Hematopoietic multipotent progenitor cell treated with erythropoietin and hydrocortisone succinate and interleukin-3 and kit ligand, for 4 days (in vitro differentiated cells): ENCODE measurements around the gene ELAC2.

ENCODE experiments used
- DNase-seq: peaks from one replicate; pipeline ENCODE4 v3.0.0-alpha.2; 2015

Gene ELAC2

DNA sequence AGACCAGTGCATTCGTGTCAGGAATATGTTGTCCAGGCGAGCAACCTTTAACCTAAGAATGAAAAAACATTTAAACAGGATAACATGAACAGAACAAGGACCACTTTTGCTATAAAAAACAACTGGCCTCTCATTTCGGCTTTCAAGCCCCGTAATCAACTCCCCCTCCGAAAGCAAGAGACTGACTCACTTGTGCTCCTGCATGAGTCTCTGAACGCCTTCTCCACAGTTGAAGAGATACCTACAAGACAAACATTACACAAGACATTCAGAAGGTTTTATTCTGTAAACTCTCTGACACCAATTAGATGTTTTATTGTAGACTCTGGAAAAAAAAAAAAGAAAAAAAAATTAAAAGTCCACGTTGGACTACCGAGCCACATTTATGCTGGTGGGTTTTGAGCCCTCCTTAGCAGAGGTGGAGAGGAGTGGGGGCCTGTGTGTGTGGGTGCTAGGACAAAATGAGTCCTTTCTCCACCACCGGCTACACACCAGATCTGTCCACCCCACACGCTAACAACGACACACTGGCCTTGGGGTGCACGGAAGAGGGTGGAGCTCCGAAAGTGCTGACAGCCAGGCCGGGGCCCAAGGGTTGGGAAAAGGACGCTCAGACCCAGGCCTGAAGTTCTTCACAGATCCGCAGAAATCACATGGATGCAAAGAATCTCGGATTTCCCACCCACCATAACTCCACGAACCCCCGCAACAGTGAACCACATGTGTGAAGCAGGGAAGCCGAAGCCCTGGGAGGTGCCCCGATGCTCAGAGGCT, 759 bp downstream of the ELAC2 start:
- DNase-seq = peak; percentile 70

DNA sequence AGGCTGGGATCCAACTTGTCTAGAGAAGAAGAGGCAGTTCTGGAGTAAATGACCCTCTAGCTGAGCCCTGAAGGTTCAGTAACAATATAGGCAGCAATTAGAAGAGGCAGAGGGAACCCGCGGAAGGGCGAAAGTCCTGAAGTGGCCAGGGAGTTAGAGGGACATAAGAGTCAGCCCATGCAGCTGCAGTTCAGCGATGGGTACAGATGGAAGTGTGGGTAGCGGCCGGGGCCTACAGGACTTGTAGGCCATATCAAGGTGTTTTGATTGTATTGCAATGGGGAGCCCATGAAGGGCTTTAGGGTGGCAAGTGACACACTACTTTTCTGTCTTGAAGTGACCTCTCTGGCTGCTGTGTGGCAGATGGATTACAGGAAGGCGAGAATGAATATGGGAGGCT, 3.0 kb downstream of the ELAC2 start:
- DNase-seq = no peak

DNA sequence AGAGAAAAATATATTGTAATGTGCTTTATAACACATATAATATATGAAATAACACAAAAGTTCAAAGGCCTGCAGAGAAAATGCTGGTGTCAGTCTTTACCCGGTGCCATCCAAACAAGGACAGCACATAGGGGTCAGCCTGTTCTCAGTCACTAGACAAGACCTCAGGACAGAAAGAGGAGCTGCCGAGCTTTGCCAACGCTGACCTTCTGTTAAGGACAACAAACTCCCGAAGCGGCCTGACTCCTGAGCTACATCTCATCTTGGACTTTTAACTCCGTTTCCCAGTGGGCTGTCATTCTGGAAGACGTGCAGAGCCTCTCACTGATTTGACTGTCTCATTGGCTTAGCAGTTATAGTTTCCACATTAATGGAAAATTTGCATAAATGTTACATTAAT, 6.9 kb downstream of the ELAC2 start:
- DNase-seq = no peak

DNA sequence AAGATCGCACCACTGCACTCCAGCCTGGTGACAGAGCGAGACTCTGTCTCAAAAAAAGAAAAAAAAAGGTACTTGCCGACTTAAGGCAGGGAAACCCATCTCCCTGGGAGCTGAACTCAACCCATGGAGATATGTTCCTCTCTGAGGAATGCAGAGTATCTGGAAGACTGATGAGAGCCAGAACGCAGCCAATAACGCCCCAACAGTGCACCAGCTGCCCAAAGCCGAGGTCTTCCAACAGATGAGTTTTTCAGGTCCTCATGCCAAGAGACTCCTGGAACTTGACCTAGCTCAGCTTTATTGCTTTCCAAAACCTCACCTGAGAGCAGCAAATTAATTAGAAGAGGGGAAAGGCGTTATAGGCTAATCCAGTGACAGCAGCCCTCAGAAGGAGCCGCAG, 9.4 kb downstream of the ELAC2 start:
- no peak for DNase-seq

DNA sequence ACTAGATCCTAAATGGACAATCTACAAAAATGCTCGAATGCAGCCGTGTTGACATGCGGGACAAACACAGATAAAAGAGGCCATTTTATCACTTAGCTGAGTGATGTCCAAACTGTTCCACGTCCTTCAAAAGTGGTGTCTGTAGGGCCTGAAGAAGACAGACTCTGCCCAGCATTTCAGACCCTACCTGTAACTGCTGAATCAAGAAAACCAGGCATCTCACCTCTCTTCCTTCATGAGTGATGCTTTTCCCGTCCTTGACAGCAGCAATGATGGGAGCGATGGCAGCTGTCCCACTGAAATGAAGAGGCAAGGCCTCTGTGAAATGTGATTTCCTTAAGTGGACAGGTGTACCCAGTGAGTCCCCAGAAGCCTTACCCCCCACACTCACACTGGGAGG, 12.3 kb downstream of the ELAC2 start:
- DNase-seq = no peak

DNA sequence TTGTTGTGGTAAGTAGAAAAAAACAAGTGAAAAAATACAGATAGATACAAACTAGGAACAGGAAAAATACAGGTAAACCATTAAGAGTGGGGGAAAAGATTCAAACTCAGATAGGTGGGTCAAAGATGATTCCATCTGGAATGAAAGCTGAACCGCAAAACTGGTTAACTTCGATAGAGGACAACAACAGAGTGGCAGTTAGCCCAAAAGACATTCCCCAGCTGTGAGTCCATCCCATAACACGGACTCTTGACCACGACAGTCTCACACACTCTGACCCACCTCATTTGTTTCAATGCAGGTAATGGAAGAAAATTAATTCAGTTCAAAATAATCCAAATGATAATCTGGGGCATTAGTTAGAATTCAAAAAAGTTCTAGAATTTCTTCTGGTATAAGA, 13.5 kb downstream of the ELAC2 start:
- DNase-seq = no peak

DNA sequence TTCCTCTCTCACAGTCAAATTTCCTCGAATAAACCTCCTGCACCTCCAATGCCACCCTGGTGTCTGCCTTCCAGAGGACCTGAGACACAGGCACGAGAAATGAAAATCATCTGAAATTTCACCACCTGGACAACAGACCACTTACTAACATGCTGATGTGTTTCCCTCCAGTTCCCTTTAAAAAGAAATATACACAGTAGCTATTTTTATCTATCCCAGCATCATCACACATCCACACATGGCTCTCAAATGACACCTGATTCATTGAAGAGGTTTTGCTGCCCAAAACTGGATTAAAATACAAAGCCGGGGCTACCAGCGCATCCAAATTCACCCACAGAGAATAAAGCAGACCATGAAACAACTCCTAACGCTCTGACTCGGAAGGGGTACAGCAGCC, 13.9 kb downstream of the ELAC2 start:
- no peak for DNase-seq

DNA sequence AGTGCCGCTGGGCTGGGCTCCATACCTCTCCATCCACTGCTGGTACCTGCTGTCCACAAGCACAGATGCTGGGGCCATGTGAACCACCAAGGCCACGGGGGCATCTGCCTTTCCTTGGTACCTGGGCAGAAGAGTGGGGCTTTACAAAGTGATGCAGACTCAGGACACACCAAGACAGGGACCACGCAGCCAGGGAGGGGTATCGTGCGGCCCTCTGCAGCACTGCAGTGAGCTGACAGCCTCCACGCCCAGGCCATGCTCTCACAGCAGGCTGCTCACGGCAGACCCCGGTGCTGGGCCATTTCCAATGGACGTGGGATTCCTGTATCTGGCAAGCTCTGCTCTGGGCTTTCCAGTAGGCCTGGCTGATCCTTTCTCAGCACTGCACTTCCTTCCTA, 14.4 kb downstream of the ELAC2 start:
- DNase-seq = no peak

DNA sequence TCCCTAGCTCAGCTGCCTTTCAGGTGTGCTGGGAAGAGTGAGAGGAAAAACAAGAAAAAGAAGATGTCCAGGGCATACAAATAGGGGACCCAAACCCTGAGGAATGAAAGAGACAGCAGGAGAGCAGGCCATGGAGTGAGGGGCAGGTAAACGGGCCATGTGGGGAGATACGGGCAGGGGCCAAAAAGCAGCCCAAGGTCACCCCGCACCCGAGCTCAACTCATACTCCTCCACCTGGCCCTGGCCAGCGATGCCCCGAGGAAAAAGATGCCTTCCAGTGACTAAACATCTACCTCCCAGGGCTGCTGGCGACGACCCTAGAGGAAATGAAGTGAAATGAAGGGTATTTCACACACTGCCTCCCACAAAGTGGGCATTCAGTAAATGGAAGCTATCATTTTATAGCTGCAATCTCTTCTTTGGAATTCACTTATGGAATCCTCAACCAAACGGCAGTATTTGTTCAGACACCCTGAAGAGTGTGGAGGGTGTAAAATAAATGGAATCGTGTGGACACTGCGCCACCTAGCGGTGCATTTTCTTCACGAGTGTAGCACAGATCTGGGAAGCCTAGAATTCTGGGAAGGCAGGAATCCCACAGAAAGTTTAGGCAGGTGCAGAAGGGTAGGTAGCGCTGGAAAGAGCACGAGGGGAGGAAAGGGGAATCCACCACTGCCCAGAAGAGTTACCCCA, 14.9 kb downstream of the ELAC2 start:
- peak; percentile 63 for DNase-seq

DNA sequence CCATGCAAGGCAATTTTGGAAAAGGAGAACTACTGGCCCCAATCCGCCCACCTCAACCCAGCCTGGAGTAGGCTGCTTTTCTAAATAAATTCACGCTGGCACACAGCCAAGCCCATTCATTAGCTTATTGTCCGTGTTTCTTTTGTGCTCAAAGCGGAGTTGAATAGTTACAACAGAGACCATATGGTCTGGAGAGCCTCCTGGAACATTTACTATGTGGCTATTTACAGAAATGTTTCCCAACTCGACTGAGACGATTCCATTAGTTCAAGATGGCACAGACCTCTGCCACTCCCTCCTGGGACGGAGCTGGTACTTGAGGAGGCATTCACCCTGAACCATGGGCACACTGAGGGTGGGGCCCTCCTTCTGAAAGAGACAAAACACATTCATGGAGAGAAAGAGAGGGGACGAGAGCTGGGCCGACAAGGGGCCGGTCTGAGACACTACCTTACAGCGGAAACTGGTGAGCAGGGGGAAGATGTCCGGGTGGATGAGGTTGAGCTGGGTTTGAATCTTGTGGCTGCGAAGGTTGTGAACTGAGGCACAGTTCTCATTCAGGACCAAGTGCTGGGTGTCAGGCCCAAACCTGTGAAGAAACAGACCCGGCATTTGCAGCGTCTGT, 15.7 kb downstream of the ELAC2 start:
- DNase-seq = no peak

DNA sequence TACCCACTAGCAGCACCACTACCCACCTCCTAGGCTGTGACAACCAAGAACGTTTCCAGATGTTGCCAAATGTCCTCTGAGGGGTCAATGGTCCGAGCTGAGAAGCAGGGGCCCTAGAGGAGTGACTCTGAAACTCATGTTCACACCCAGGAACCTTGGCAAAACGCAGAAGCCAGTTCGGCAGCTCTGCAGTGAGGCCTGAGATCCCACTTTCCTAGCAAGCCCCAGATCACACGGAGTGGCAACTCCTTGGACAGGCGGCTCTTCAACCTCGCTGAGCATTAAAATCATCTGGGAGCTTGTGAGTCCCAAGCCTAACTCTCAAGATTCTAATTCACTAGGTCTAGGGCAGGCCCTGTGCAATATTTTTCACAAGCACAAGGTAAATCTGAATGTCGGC, 17.3 kb downstream of the ELAC2 start:
- DNase-seq = no peak

DNA sequence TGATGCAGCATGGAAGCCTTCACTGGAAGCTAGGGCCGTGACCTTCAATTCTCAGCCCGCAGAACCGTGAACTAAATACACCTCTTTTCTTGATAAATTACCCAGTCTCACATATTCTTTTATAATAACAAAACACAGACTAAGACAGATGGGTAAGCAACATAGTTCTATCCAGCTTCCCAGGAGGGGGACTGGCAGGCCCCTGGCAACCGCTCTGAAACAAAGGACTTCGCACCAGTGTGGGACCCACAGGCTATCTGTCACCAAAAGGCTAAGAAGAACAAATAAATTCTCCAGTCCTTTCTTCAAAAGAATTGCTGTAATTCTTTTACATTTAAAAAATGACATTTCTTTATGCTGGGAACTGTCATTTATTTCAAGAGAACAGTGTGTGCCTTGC, 19.0 kb downstream of the ELAC2 start:
- no peak for DNase-seq

DNA sequence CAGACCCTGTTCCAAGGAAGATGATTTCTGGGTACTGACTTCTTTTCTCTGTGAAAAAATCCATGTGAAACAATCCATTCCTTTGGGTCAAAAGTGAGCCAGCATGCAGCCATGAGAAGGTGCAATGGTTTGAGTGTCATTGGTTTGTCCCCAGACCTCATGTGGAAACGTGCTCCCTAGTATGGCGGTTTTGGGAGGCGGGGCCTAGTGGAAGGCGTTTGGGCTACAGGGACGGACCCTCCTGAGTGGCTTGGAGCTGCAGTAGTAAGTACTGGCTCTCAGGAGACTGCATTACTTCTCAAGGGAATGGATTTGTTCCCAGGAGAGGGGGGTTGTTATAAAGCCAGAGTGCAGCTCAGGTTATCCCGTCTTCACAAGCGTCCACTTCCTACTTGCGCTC, 19.4 kb downstream of the ELAC2 start:
- no peak for DNase-seq

DNA sequence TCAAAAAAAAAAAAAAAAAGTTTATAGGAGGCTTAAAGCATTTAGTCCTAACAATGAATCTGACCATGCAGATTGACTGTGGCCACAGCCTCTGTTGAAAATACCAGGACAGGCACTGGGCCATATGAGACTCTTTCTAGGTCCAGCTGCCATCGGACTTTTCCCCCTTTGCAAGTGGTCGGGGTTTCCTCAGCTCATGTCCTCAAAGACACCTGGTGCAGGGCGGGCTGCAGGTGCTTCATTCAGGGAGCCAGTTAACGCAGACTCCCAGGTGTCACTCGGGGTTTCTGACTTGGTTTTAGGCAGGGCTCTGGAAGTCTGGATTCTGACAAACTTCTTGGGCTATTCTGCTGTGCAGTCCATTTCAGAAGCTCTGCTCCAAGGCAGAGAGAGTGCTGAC, 20.9 kb downstream of the ELAC2 start:
- no peak for DNase-seq

DNA sequence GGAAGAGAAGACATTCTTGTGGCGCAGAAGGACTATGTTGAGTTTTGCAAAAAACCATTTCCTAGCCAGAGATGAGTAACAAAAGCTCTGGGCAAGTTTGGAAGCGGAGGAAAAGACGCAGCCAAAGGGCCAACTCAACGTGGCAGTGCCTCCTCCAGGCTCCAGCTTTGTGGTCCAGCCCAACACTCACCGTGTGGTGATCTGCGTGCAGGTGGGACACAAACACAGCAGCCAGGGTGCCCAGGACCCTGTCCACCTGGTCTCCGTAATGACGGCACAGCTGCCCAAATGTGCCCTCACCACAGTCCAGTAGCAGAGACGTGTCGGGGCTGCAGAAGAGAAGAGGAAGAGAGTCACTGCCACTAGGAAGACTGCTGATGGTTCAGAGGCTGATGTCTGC, 21.5 kb downstream of the ELAC2 start:
- no peak for DNase-seq

DNA sequence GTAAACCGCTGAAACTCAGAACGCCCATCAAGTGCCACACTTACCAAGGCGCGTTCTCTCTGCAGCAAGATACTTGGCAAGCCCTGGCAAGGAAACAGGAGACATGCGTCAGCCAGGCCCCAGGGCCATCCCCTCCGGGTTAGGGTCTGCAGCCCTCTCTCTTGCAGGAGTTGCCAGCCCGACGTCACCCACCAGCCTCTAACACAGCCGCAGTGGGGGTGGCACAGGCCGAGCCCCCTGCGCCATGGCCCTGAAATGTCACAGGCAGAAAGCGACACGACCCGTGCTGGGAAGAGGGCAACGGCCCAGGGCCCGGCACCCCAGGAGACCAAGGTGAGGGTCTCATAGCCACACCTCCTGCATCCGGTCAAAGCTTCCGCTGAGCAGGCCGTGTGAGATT, 21.9 kb downstream of the ELAC2 start:
- no peak for DNase-seq

DNA sequence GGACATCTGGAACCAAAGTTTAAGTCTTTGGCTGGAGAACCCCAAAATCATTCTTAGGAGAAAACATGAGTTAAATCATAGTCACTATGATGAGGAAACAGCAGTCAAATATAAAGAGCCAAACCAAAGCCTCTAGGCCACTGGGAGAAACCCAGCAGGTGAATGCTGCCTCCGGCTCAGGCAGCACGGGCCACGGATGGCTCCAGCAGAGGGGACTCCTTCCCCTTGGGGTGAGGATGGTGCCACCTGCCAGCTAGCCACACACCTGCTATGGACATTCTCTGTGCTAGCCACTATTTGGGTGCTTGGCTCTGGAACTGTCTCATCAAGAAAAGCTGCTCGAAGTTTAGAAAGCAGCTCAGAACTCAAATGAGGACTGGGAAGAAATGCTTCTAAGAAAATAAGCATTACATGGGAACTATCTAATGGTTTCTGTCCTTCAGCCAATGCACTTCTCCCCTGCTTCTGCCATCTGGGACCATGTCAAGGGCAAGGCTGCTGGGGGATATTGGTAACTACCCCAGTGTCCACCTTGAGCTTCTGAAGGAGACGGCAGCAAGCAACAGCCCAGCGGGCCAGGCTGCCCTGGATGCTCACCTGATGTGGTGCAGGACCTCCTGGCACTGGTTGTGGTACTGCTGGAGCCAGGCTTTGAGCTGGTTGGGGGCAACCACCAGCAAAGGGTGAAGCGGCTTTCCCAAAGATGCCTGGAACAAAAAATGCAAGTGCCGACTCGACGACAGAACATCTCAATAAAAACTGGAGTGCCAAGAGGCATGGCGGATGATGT, 22.5 kb downstream of the ELAC2 start:
- DNase-seq = no peak

DNA sequence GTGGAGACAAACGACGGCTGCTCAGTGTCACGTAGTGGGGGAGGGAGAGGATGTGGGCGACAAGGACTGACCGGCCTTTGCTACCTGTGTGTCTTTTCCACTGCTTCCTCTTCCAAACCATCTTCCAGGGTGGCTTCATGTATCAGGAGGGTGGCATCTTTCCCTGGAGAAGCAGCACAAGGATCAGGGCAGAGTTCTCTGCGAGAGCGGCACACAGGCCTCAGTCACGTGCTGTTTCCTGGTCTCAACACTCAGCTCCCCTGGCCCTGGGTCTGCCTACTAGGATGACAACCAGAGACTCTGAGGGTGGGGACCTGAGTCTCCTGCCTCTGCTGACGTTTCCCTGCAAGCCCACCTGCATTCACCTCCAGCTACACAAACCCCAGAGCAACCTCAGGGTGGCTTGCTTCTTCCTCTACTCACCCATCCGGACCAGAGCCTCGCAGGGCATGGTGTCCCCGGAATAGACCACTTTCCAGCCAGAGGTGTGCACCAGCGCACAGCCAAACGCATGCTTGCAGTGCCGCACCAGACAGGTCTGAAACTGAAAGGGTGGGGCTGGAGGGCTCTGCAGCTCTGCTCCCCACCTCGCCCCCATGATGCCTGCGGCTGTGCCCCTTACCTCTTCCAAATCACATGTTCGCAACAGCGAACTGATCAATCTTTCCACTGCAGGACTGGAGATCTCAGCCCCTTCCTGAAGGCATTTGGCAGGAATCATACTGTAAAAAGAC, 23.3 kb downstream of the ELAC2 start:
- no peak for DNase-seq

DNA sequence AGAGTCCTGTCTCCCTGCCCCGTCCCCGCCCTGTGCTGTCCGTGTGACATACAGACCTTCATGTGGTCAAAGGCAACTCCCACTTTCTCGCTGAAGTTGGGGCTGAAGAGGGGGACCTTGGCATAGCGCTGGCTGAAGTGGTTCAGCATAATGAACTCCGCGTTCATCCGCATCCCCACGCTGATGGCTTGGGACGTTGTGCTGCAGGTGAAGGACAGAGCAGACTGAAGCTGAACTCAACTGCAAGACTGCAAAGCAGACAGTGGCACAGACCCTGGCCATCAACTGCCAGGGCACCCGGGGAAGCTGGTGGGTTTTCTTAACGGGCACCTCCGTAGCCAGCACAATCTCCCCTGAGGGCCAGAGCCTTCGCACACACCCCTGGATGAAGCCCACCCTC, 24.2 kb downstream of the ELAC2 start:
- DNase-seq = no peak

DNA sequence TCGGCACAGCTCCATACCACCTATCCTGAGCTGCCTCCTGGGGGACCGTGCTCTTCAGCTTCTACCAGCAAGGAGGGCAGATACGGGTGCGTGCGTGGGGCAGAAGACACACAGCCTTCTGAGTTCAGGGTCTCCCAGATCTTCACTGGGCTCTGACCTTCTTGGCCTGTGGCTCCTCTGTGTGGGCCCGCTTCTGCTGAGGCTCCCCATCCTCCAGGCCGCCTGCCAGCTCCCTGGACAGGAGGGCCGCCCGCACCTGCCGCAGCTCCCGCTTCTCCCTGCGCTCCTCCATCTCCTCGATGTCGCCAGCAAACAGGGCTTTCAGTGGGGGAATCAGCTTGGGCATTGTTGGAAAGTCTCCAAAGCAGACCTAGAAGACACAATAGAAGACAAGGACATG, 25.2 kb downstream of the ELAC2 start:
- DNase-seq = no peak

DNA sequence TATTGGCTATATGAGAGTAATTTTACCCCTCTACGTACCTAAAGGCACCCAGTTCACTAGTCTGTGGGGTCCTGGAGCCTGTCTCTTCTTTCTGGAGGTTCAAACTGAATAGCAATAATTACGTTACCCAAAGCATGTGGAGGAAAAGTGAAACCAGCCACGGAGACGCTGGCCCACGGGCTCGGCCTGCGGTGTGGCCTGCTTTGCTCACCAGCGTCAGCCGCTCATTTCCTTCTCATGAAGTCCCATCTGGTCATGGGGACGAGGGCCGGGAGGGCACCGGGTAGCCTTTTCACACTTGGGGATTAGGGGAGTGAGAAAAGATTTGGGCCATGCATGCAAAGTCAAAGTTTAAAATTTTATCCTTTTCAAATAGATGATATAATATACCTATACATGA, 26.9 kb downstream of the ELAC2 start:
- DNase-seq = no peak

DNA sequence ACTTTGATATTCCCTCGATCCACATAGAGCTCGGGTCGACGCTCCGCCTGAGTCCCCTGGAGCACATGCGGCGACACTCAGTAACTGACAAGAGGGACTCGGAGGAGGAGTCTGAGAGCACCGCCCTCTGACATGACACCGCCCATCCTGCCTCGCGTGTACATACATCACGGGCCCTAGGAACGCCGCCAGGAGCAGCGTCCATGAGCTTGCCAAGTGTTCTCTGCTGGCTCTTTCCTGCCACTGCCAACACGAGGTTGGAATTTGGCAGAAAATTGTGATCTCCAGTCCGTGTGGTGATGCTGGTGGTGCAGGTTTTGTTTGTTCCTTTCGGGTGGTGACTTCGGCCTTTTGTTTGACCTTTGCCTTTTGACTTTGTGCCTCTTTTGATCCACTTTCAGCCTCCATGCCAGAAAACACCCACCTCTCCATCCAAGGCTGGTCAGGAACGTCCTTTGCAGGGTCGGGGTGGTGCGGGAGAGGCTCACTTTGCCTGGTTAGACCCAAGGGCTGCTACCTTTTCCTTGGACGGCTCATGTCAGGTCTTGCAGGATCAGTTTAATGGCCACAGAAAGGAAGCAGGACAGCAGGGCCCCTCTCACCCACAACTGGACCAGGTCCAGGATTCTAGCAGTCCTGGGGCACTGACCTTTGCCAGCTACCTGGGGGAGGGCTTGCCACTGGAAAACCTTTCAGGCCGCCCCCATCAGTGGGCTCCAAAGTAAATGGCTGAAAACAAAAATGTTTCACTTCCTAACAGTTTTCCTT, 27.6 kb downstream of the ELAC2 start:
- no peak for DNase-seq
